Measurements from ENCODE around the gene PLXNC1.

The PLXNC1 gene

DNA sequence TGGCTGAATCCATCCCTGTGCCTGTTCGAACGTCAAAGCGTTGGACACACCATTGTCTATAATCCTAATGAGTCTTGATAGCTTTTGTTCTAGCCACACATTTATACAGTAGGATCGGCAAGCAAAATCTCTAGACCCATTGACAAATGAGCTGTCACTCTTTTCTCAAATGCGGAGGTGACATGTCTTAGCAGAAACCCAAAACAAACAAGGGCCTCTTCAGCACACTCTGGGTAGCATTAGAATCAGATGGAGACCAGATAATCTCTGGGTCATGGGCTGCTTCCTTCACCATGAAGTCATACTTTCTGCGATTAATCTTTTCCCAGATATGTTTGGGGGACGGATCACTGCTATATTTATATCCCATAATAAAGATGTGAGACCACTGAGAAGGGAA lies 100.2 kb downstream of the PLXNC1 start:
- DNase-seq (ENCODE audit: insufficient read length, low spot score) (no peak), FAIRE-seq (no peak)
- no peak for TF ChIP-seq CTCF (IDR thresholded peaks at IDR 0.05; ENCODE audit: insufficient read depth, missing control alignments)

DNA sequence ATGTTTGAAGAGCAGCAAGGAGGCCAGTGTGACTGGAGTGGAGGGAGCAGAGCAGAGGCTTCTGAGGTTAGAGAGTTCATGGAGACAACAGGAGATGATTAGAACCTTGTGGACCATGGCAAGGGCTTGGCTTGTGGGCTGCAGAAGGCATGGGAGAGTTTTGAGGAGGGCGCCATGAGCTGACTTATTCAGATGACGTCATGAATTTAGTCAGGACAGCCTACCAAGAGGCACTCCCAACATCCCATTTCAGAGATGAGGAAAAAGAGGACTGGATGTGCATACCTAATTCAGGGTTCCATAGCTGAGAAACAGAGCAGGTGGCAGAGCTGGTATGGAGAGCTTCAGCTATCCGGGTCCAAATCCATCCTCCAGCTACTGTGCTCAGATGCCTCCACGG lies 101.8 kb downstream of the PLXNC1 start:
- no peak for TF ChIP-seq CTCF (IDR thresholded peaks at IDR 0.05; ENCODE audit: insufficient read depth, missing control alignments)
- no peak for FAIRE-seq
- no peak for DNase-seq (ENCODE audit: insufficient read length, low spot score)

DNA sequence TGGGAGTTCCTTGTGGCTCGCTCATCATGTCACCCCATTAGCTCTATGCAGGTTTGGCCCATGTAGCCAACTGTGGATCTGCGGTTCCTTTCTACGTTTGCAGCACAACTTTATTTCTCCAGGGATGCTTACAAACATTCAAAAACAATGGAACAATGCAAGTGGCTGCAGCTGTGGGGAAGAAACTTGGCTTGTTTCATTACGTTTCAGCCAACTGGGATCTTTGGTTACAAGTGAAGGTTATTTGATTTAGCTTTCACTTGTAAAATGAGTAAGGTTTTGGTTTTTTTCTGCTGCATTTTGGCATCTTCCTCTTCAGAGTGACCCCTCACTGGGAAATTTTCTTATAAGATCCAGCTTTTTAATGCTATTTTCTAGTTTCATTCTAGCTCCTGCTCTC lies 105.9 kb downstream of the PLXNC1 start:
- DNase-seq (ENCODE audit: insufficient read length, low spot score) (no peak), FAIRE-seq (no peak)
- no peak for TF ChIP-seq CTCF (IDR thresholded peaks at IDR 0.05; ENCODE audit: insufficient read depth, missing control alignments)

DNA sequence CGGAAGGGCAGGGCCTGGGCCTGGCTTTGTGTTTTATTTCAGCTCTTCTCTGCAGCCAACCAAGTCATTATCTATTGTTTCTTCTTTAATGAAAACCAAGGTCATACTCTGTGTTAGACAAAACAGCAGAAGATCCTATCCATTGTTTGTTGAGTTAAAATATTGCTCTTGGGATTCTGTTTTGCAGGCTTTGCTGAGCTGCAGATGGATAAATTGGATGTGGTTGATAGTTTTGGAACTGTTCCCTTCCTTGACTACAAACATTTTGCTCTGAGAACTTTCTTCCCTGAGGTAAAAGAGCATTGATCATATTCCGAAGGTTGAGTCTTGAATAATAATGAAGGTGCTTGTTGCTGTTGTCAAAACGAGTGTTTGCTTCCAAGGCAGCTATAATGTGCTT lies 106.6 kb downstream of the PLXNC1 start:
- DNase-seq (ENCODE audit: insufficient read length, low spot score) (no peak), FAIRE-seq (no peak)
- no peak for TF ChIP-seq CTCF (IDR thresholded peaks at IDR 0.05; ENCODE audit: insufficient read depth, missing control alignments)

DNA sequence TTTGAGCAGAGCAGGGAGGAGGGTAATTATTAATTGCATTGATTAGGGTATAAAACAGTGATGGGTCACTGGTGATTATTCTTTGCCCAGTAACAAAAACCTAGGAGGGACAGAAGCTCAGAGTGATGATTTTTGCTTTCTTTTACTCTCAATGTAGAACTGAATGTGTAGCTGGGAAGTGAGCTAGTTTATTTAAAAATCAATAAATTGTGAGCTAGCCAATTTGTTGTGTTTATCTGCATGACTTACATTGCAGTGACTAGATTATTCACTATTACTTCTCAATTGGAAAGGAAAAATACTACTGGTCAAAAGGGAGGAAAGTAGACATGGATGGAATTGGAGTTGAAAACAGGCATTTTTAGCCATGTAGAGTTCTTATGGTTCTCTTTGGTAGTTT lies 107.1 kb downstream of the PLXNC1 start:
- no peak for DNase-seq (ENCODE audit: insufficient read length, low spot score)
- no peak for TF ChIP-seq CTCF (IDR thresholded peaks at IDR 0.05; ENCODE audit: insufficient read depth, missing control alignments)
- FAIRE-seq = no peak

- DNase-seq (ENCODE audit: insufficient read length, low spot score) (no peak), FAIRE-seq (no peak)
- TF ChIP-seq CTCF (IDR thresholded peaks at IDR 0.05; ENCODE audit: insufficient read depth, missing control alignments) = no peak
These were observed 110.2 kb downstream of the PLXNC1 start for GRCh38 chr12:94258593-94258992.

- TF ChIP-seq CTCF (IDR thresholded peaks at IDR 0.05; ENCODE audit: insufficient read depth, missing control alignments) = no peak
- DNase-seq (ENCODE audit: insufficient read length, low spot score) (no peak), FAIRE-seq (no peak)
These were observed 111.6 kb downstream of the PLXNC1 start for GRCh38 chr12:94260017-94260416.

Data from D721Med (cell line).